Measurements from ENCODE around the gene MAFB.

The MAFB gene

DNA sequence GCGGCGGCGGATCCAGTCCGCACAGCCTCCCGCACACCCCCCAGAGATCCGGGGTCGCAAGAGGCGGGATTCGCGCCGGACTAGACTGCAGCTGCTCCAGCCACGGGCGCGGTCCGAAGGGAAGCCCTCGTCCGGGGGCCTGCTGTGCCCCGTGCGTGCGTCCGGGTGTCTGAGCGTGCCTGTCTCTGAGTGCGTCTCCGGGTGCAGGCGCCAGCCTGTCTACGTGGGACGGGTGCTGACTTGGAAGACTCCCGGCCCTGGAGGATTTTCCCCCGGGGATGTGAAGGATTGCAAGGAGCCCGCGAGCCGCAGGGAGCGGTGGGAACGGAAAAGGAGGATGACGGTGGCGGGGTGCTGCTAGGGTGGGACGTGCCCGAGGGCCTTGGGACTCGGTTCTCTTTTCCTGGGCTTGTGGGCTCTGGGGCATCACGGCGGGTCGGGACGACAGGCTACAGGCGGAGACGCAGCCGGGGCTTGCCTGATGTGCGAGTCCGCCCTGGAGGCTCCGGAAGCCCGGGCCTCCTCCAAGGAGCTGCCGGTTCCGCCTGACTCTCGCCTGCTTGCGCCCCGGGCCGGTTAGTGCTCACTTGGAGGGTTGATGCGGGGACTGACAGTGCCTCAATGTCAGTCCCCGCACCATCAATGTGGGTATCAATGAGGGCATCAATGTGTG lies 5.7 kb downstream of the MAFB start:
- no peak for DNase-seq (ENCODE audit: low read depth)
- no peak overlapping the region for H3K4me3 ChIP-seq (ENCODE audit: low read depth, low read length)
- TF ChIP-seq, protein P1, sequence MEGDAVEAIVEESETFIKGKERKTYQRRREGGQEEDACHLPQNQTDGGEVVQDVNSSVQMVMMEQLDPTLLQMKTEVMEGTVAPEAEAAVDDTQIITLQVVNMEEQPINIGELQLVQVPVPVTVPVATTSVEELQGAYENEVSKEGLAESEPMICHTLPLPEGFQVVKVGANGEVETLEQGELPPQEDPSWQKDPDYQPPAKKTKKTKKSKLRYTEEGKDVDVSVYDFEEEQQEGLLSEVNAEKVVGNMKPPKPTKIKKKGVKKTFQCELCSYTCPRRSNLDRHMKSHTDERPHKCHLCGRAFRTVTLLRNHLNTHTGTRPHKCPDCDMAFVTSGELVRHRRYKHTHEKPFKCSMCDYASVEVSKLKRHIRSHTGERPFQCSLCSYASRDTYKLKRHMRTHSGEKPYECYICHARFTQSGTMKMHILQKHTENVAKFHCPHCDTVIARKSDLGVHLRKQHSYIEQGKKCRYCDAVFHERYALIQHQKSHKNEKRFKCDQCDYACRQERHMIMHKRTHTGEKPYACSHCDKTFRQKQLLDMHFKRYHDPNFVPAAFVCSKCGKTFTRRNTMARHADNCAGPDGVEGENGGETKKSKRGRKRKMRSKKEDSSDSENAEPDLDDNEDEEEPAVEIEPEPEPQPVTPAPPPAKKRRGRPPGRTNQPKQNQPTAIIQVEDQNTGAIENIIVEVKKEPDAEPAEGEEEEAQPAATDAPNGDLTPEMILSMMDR (IDR thresholded peaks at IDR 0.05; ENCODE audit: control insufficient read depth, extremely low read depth, insufficient read depth): no peak

DNA sequence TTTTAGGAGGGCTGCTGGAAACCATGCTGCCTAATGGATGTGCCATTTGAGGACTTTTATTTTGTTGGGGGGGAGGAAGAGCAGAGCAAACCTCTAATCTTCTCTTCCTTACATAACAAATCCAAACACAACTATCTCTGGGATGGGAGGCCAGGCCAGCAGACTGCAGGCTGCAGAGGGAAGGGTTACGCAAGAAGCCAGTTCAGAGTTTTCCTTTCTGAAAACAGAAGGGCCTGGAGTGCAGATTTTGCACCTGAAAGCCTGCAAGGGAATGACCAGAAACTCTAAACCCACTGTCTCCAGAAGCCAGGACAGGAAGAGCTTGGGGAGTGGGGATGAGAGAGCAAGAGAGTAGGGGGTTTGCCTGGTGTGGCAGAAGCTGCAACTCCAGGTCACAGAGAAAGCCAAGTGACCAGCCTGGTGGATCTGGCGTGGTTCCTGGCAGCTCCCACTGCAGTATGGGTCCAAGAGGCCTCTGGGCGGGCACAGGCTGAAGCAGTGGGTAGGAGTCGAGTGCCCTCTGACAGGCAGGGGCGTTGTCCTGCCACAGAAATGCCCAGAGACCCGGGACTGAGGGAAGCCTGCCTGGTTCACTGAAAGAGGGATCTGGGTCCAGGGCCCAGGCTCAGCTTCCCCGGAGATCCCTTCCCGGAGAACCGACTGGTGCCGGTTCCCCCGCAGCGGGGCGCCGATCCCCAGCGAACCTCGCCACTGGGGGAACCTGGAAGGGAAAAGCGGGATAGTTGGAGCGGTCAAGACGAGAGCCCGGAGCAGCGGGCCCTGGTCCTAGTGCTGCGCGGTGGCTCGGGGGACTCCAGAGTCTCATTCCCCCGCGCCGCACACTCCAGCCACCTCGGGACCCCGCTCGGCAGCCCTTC lies 6.7 kb downstream of the MAFB start:
- TF ChIP-seq, protein P1 (IDR thresholded peaks at IDR 0.05; ENCODE audit: control insufficient read depth, extremely low read depth, insufficient read depth): no peak
- H3K4me3 ChIP-seq (ENCODE audit: low read depth, low read length): no peak overlapping the region
- no peak for DNase-seq (ENCODE audit: low read depth)

DNA sequence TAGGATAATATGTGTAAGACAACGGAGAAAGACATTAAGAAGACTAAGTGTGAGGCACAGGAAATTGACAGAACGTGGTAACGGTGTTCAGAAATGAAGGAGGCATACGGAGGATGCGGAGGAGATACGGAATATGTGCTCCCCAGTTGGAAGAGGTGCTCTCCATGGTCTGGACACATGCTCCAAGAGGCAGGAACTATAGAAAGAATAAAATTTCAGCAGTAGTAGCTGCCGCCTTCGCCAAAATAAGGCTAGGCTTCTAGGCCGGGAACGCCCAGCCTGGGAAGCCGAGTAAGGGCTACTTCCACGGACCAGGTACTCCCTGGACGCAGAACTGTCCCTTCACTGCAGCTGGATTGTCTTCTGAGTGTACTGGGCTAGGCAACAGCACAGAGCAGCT lies 7.4 kb downstream of the MAFB start:
- H3K4me3 ChIP-seq (ENCODE audit: low read depth, low read length): no peak overlapping the region
- DNase-seq (ENCODE audit: low read depth): no peak
- TF ChIP-seq, protein P1 (IDR thresholded peaks at IDR 0.05; ENCODE audit: control insufficient read depth, extremely low read depth, insufficient read depth): no peak

DNA sequence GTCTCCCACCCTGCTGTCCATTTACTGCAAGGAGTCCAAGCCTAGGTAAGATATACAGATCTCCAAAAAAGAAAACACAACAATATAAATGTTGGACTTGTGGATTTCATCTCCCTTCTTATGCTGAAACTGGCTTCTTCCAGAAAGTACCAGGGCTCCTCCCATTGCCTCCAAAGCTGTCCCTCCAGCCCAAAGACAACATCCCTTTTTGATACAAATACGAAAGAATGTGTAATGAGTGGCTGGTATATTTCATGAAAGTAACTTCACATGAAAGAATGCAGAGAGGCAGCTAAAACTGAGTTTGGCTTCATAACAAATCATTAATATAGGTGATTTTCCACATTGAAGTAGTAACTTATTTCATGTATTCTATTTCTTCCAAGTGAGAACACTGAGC lies 7.9 kb downstream of the MAFB start:
- DNase-seq (ENCODE audit: low read depth): no peak
- no peak overlapping the region for H3K4me3 ChIP-seq (ENCODE audit: low read depth, low read length)
- TF ChIP-seq, protein P1 (IDR thresholded peaks at IDR 0.05; ENCODE audit: control insufficient read depth, extremely low read depth, insufficient read depth): no peak

DNA sequence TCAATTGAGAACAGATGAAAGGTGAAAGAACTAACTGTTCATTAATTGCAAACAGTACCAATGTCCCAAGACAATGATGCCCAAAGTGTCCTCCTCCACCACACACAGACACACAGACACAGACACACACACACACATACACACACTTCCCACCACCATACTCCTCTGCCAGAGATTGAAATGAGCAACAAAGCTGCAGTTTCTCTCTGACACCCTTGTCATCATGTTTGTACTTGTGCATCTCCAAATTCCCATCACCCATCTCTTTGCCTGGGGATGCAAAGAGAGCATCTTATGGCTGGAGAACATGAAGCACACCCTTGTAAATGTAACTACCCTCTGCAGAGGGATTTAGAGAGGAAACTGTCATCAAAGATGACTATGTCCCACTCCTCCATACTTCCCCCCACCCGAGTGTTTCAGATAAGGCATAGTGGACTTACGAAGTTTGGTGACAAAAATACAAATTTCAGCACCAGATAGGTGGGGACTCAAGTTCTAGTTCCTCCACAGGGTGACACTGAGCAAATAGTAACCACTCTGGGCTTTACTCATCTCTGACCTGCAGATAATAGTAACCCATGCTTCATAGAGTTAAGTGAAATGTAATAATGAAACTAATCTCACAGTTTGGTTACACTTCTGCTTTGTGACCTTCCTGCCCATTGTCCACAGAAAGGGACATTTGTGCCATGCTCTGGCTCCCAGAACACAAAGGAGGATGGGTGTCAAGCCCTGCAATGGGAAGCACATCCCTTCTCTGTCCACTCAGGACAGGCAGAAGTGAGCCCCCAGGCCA lies 8.7 kb downstream of the MAFB start:
- no peak overlapping the region for H3K4me3 ChIP-seq (ENCODE audit: low read depth, low read length)
- no peak for DNase-seq (ENCODE audit: low read depth)
- TF ChIP-seq, protein P1 (IDR thresholded peaks at IDR 0.05; ENCODE audit: control insufficient read depth, extremely low read depth, insufficient read depth): no peak

DNA sequence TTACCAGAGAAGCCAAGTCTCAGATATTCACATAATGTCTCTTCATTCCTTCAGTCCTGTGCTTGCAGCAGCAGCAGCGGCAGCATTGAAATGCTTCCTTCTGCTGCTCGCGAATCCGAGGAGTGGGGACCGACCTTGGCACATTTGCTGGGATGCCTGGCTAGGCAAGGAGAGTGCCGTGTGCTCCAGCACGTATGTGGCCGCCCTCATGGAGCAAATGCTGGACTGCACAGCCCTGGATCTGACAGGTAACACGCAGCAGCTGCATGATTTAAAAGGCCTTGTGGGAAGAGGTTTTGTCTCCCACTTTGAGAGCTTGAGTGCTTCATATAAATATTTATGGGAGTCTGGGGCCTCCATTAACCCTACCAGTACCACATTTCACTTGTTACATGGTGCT lies 9.9 kb downstream of the MAFB start:
- no peak overlapping the region for H3K4me3 ChIP-seq (ENCODE audit: low read depth, low read length)
- TF ChIP-seq, protein P1 (IDR thresholded peaks at IDR 0.05; ENCODE audit: control insufficient read depth, extremely low read depth, insufficient read depth): no peak
- DNase-seq (ENCODE audit: low read depth): no peak

Data from LNCaP clone FGC (cell line).